ENCODE measurements around the gene CIP2A. TPM values are rescaled to one million over a fixed set of nuclear protein-coding genes. Genes with fewer than 3 reads are reported as not detected.

Gene CIP2A
- total RNA-seq, 1 donor from 2014 or later = 49.7 TPM

- no peak for DNase-seq (ENCODE audit: low spot score)
- Mint-ChIP-seq H3K36me3 (ENCODE audit: low read depth) (peaks cover 26% of the 10 kb centered on the region), H3K27ac (no peak overlapping the region), H3K4me1 (ENCODE audit: low read depth) (peaks cover 6% of the 10 kb centered on the region), H3K27me3 (ENCODE audit: insufficient read depth) (no peaks in the 10 kb centered on the region), H3K9me3 (no peaks in the 10 kb centered on the region), H3K4me3 (no peak overlapping the region)
- intact Hi-C loops (cut with micrococcal nuclease) = loop anchor here (2.0 to 5.0 kb wide), 6 partner anchors 14 to 1318 kb away; partner anchors contain the start of genes CIP2A and DZIP3
These were observed 34.2 kb downstream of the CIP2A start for GRCh38 chr3:108554913-108555571.

- H3K36me3 Mint-ChIP-seq (ENCODE audit: low read depth) = peaks cover 24% of the 10 kb centered on the region
- intact Hi-C loops (cut with micrococcal nuclease) = loop anchor here (2.0 to 5.0 kb wide), 6 partner anchors 15 to 1317 kb away; partner anchors contain the start of genes CIP2A and DZIP3
- H3K9me3 Mint-ChIP-seq = no peaks in the 10 kb centered on the region
- H3K4me1 Mint-ChIP-seq (ENCODE audit: low read depth) = peaks cover 6% of the 10 kb centered on the region
- no peak overlapping the region for H3K4me3 Mint-ChIP-seq
- no peak overlapping the region for H3K27ac Mint-ChIP-seq
- DNase-seq (ENCODE audit: low spot score) = no peak
- no peaks in the 10 kb centered on the region for H3K27me3 Mint-ChIP-seq (ENCODE audit: insufficient read depth)
These were observed 35.0 kb downstream of the CIP2A start for GRCh38 chr3:108554229-108554628.

- Mint-ChIP-seq H3K36me3 (ENCODE audit: low read depth) (peaks cover 20% of the 10 kb centered on the region), H3K9me3 (no peaks in the 10 kb centered on the region), H3K27ac (no peak overlapping the region), H3K27me3 (ENCODE audit: insufficient read depth) (no peaks in the 10 kb centered on the region), H3K4me1 (ENCODE audit: low read depth) (peaks cover 6% of the 10 kb centered on the region), H3K4me3 (no peak overlapping the region)
- intact Hi-C loops (cut with micrococcal nuclease) = loop anchor here (1.0 to 5.0 kb wide), 7 partner anchors 35 to 1315 kb away; partner anchors contain the start of genes CIP2A and DZIP3
- no peak for DNase-seq (ENCODE audit: low spot score)
These were observed 36.7 kb downstream of the CIP2A start for GRCh38 chr3:108552267-108553159.

DNA sequence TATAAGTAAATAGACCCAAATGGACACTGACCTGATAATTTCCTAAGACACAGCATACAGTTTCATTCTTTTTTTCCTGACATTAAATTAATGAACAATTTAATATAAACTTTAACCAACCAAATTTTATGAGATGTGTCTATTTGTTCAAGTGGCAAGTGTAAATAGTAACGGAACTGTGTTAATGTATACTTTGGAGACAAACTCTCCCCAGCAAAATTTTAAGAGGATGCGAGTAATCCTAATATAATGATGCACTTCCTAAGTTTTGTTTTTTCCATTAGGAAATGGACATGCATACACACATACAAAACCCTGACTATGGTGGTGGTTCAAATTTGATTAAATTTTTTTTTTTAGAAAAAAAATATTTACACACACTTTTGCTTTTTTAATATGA lies 40.4 kb downstream of the CIP2A start:
- intact Hi-C loops (cut with micrococcal nuclease) = no loop called here
- Mint-ChIP-seq H3K36me3 (ENCODE audit: low read depth) (peaks cover 22% of the 10 kb centered on the region), H3K9me3 (no peaks in the 10 kb centered on the region), H3K27me3 (ENCODE audit: insufficient read depth) (no peaks in the 10 kb centered on the region), H3K4me3 (no peak overlapping the region), H3K4me1 (ENCODE audit: low read depth) (peaks cover 19% of the 10 kb centered on the region), H3K27ac (no peak overlapping the region)
- DNase-seq (ENCODE audit: low spot score) = no peak

DNA sequence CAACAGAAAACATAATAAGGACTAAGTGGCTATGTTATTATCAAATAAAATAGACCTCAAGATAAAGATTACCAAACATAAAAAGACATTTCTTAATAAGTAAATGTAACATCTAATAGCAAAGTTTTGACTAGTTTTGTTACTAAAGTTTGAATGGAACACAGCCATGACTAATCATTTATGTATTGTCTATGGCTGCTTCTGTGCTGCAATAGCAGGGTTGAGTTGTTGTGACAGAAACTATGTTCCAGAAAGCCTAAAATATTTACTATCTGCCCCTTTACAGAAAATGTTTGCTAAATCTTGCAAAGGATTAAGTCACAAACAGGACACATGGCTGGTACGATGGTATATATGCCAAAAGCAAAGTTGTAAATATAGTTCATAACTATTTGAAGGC lies 40.9 kb downstream of the CIP2A start:
- Mint-ChIP-seq H3K27ac (no peak overlapping the region), H3K4me3 (no peak overlapping the region), H3K27me3 (ENCODE audit: insufficient read depth) (no peaks in the 10 kb centered on the region), H3K36me3 (ENCODE audit: low read depth) (peaks cover 27% of the 10 kb centered on the region), H3K4me1 (ENCODE audit: low read depth) (peaks cover 19% of the 10 kb centered on the region), H3K9me3 (no peaks in the 10 kb centered on the region)
- DNase-seq (ENCODE audit: low spot score) = no peak
- intact Hi-C loops (cut with micrococcal nuclease) = no loop called here

DNA sequence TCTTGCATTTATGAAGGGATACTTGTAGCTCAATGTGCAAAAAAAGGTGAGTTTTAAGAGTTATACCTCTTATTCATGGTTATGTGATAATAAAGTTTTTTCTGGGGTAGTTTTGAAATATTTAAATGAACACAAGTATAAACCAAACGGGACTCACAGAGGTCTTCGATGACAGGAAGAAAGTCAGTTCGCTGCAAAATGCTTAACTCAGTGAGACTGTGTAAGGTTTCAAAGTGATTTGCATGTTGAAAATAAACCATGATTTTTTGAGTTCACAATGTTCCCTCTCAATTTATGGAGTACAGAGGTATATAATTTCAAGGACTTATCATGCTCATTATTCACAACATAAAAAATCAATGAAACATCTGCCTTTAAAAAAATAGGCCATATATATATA lies 42.5 kb downstream of the CIP2A start:
- Mint-ChIP-seq H3K27ac (no peak overlapping the region), H3K27me3 (ENCODE audit: insufficient read depth) (no peaks in the 10 kb centered on the region), H3K4me3 (no peak overlapping the region), H3K9me3 (no peaks in the 10 kb centered on the region), H3K4me1 (ENCODE audit: low read depth) (peaks cover 13% of the 10 kb centered on the region), H3K36me3 (ENCODE audit: low read depth) (peaks cover 28% of the 10 kb centered on the region)
- no peak for DNase-seq (ENCODE audit: low spot score)
- intact Hi-C loops (cut with micrococcal nuclease) = no loop called here

GRCh38 chr3:108546247-108546646 lies 43.0 kb downstream of the CIP2A start:
- Mint-ChIP-seq H3K27me3 (ENCODE audit: insufficient read depth) (no peaks in the 10 kb centered on the region), H3K36me3 (ENCODE audit: low read depth) (peaks cover 27% of the 10 kb centered on the region), H3K4me3 (no peak overlapping the region), H3K4me1 (ENCODE audit: low read depth) (peaks cover 13% of the 10 kb centered on the region), H3K9me3 (no peaks in the 10 kb centered on the region), H3K27ac (no peak overlapping the region)
- intact Hi-C loops (cut with micrococcal nuclease) = no loop called here
- DNase-seq (ENCODE audit: low spot score) = no peak

DNA sequence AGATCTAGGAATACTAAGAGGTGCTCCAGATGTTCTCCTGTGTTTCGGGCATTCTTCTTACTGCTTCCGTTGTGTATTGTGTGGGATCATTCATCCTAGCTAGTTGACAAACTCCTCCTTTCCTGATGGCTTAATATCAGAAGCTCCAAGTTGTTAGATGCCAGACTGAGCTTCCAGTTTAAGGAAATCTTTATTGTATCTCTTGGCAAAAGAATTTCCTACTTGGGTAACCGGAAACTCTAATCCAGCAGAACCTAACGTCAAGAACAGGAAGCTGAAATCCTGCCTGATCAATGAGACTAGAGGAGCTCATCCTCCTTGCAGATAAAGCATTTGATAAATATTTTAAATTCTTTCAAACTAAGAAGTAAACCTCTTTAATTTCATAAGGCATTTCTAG lies 51.2 kb downstream of the CIP2A start:
- Mint-ChIP-seq H3K9me3 (no peaks in the 10 kb centered on the region), H3K27ac (no peak overlapping the region), H3K4me1 (ENCODE audit: low read depth) (peaks cover 5% of the 10 kb centered on the region), H3K27me3 (ENCODE audit: insufficient read depth) (peaks cover 2% of the 10 kb centered on the region), H3K4me3 (no peak overlapping the region), H3K36me3 (ENCODE audit: low read depth) (peaks cover 6% of the 10 kb centered on the region)
- no peak for DNase-seq (ENCODE audit: low spot score)
- intact Hi-C loops (cut with micrococcal nuclease) = no loop called here

- intact Hi-C loops (cut with micrococcal nuclease) = no loop called here
- Mint-ChIP-seq H3K27me3 (ENCODE audit: insufficient read depth) (peaks cover 13% of the 10 kb centered on the region), H3K9me3 (no peaks in the 10 kb centered on the region), H3K36me3 (ENCODE audit: low read depth) (no peaks in the 10 kb centered on the region), H3K4me3 (no peak overlapping the region), H3K4me1 (ENCODE audit: low read depth) (no peaks in the 10 kb centered on the region), H3K27ac (no peak overlapping the region)
- no peak for DNase-seq (ENCODE audit: low spot score)
These were observed 60.6 kb downstream of the CIP2A start for GRCh38 chr3:108528459-108529252.

DNA sequence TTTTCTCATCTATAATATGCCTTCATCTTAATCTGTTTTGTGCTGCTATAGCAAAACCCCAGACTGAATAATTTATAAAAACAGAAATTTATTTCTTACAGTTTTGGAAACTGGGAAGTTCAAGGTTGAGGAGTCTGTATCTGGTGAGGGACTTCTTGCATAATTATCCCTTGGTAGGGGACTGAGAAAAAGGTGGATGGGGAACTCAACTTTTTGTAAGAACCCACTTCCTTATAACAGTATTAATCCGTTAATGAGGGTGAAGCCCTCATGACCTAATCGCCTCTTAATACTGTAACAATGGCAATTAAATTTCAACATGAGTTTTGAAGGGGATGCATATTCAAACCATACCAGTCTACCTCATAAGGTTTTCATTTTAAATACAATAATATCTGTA lies 61.4 kb downstream of the CIP2A start:
- H3K27me3 Mint-ChIP-seq (ENCODE audit: insufficient read depth) = peaks cover 13% of the 10 kb centered on the region
- intact Hi-C loops (cut with micrococcal nuclease) = no loop called here
- H3K27ac Mint-ChIP-seq = no peak overlapping the region
- no peak for DNase-seq (ENCODE audit: low spot score)
- no peaks in the 10 kb centered on the region for H3K36me3 Mint-ChIP-seq (ENCODE audit: low read depth)
- H3K4me3 Mint-ChIP-seq = no peak overlapping the region
- no peaks in the 10 kb centered on the region for H3K4me1 Mint-ChIP-seq (ENCODE audit: low read depth)
- H3K9me3 Mint-ChIP-seq = no peaks in the 10 kb centered on the region

- Mint-ChIP-seq H3K4me3 (no peak overlapping the region), H3K36me3 (ENCODE audit: low read depth) (no peaks in the 10 kb centered on the region), H3K4me1 (ENCODE audit: low read depth) (no peaks in the 10 kb centered on the region), H3K27me3 (ENCODE audit: insufficient read depth) (peaks cover 11% of the 10 kb centered on the region), H3K9me3 (no peaks in the 10 kb centered on the region), H3K27ac (no peak overlapping the region)
- no peak for DNase-seq (ENCODE audit: low spot score)
- intact Hi-C loops (cut with micrococcal nuclease) = no loop called here
These were observed 62.1 kb downstream of the CIP2A start for GRCh38 chr3:108527109-108527508.

GRCh38 chr3:108525971-108526370 lies 63.3 kb downstream of the CIP2A start:
- Mint-ChIP-seq H3K9me3 (no peaks in the 10 kb centered on the region), H3K4me1 (ENCODE audit: low read depth) (no peaks in the 10 kb centered on the region), H3K27me3 (ENCODE audit: insufficient read depth) (peaks cover 18% of the 10 kb centered on the region), H3K4me3 (no peak overlapping the region), H3K36me3 (ENCODE audit: low read depth) (no peaks in the 10 kb centered on the region), H3K27ac (no peak overlapping the region)
- DNase-seq (ENCODE audit: low spot score) = no peak
- intact Hi-C loops (cut with micrococcal nuclease) = no loop called here
